ENCODE data around the gene SSH2. TPM values are rescaled to one million over a fixed set of nuclear protein-coding genes. Genes with fewer than 3 reads are reported as not detected.

SSH2 gene
- total RNA-seq, 1 donor from 2014 or later: 21.9 TPM

GRCh38 chr17:29828676-29829284 is 101.2 kb downstream of the SSH2 start:
- Mint-ChIP-seq H3K36me3 (ENCODE audit: unreplicated experiment) (no peaks in the 10 kb centered on the region), H3K27ac (ENCODE audit: unreplicated experiment) (no peak overlapping the region), H3K9me3 (ENCODE audit: unreplicated experiment) (no peaks in the 10 kb centered on the region), H3K27me3 (ENCODE audit: unreplicated experiment) (no peaks in the 10 kb centered on the region), H3K4me3 (ENCODE audit: unreplicated experiment) (no peak overlapping the region), H3K4me1 (ENCODE audit: unreplicated experiment) (peaks cover 2% of the 10 kb centered on the region)
- no peak for TF ChIP-seq CTCF (IDR thresholded peaks at IDR 0.05)
- DNase-seq (ENCODE audit: extremely low spot score, unreplicated experiment): no peak

- no peaks in the 10 kb centered on the region for H3K27me3 Mint-ChIP-seq (ENCODE audit: unreplicated experiment)
- peaks cover 2% of the 10 kb centered on the region for H3K4me1 Mint-ChIP-seq (ENCODE audit: unreplicated experiment)
- TF ChIP-seq CTCF (IDR thresholded peaks at IDR 0.05): no peak
- no peak overlapping the region for H3K4me3 Mint-ChIP-seq (ENCODE audit: unreplicated experiment)
- H3K9me3 Mint-ChIP-seq (ENCODE audit: unreplicated experiment): no peaks in the 10 kb centered on the region
- no peak overlapping the region for H3K27ac Mint-ChIP-seq (ENCODE audit: unreplicated experiment)
- H3K36me3 Mint-ChIP-seq (ENCODE audit: unreplicated experiment): no peaks in the 10 kb centered on the region
- no peak for DNase-seq (ENCODE audit: extremely low spot score, unreplicated experiment)
Observed at GRCh38 chr17:29827179-29827578, 102.8 kb downstream of the SSH2 start.

- DNase-seq (ENCODE audit: extremely low spot score, unreplicated experiment): no peak
- no peak overlapping the region for H3K4me3 Mint-ChIP-seq (ENCODE audit: unreplicated experiment)
- H3K36me3 Mint-ChIP-seq (ENCODE audit: unreplicated experiment): no peaks in the 10 kb centered on the region
- no peaks in the 10 kb centered on the region for H3K9me3 Mint-ChIP-seq (ENCODE audit: unreplicated experiment)
- no peak overlapping the region for H3K27ac Mint-ChIP-seq (ENCODE audit: unreplicated experiment)
- TF ChIP-seq CTCF (IDR thresholded peaks at IDR 0.05): no peak
- H3K27me3 Mint-ChIP-seq (ENCODE audit: unreplicated experiment): no peaks in the 10 kb centered on the region
- peaks cover 2% of the 10 kb centered on the region for H3K4me1 Mint-ChIP-seq (ENCODE audit: unreplicated experiment)
Observed at GRCh38 chr17:29826114-29826692, 103.8 kb downstream of the SSH2 start.

GRCh38 chr17:29825604-29826003 is 104.4 kb downstream of the SSH2 start:
- H3K4me1 Mint-ChIP-seq (ENCODE audit: unreplicated experiment): peaks cover 2% of the 10 kb centered on the region

More at GRCh38 chr17:29825604-29826003, 104.4 kb downstream of the SSH2 start:
- Mint-ChIP-seq H3K36me3 (ENCODE audit: unreplicated experiment) (no peaks in the 10 kb centered on the region), H3K9me3 (ENCODE audit: unreplicated experiment) (no peaks in the 10 kb centered on the region), H3K27ac (ENCODE audit: unreplicated experiment) (no peak overlapping the region), H3K4me3 (ENCODE audit: unreplicated experiment) (no peak overlapping the region), H3K27me3 (ENCODE audit: unreplicated experiment) (no peaks in the 10 kb centered on the region)
- no peak for TF ChIP-seq CTCF (IDR thresholded peaks at IDR 0.05)
- no peak for DNase-seq (ENCODE audit: extremely low spot score, unreplicated experiment)

Measured in osteocyte (in vitro differentiated cells).